HG03439 (cell line): Measurements from ENCODE around the gene SACM1L.
"Not testable (repeated sequence)": the region's sequence is repeated elsewhere in the genome, so short reads cannot be mapped to it uniquely, and the experiment has no call there.

Experiments used
- ATAC-seq: cut with Tn5 transposase; IDR thresholded peaks from one replicate; pipeline ENCODE4 v1.9.1; 2021; ENCODE audit warnings: mild to moderate bottlenecking, moderate library complexity; ENCODE audit not compliant: unreplicated experiment

The SACM1L gene

GRCh38 chr3:45690336-45691035 lies 1.3 kb downstream of the SACM1L start:
- ATAC-seq = no peak

GRCh38 chr3:45691842-45692241 lies 2.6 kb downstream of the SACM1L start:
- no peak for ATAC-seq

- ATAC-seq = no peak
These were observed 3.7 kb downstream of the SACM1L start for GRCh38 chr3:45692866-45693265.

GRCh38 chr3:45693941-45694521 lies 4.8 kb downstream of the SACM1L start:
- no peak for ATAC-seq

- not testable (repeated sequence) for ATAC-seq
These were observed 6.0 kb downstream of the SACM1L start for GRCh38 chr3:45695166-45695565.

- ATAC-seq = no peak
These were observed 11.4 kb downstream of the SACM1L start for GRCh38 chr3:45700570-45701073.

GRCh38 chr3:45701172-45701867 lies 12.1 kb downstream of the SACM1L start:
- no peak for ATAC-seq

- ATAC-seq = no peak
These were observed 15.2 kb downstream of the SACM1L start for GRCh38 chr3:45704301-45704943.

- no peak for ATAC-seq
These were observed 16.9 kb downstream of the SACM1L start for GRCh38 chr3:45705839-45706808.

GRCh38 chr3:45711931-45712330 lies 22.7 kb downstream of the SACM1L start:
- no peak for ATAC-seq

GRCh38 chr3:45712434-45713110 lies 23.4 kb downstream of the SACM1L start:
- no peak for ATAC-seq

GRCh38 chr3:45715945-45716344 lies 26.7 kb downstream of the SACM1L start:
- no peak for ATAC-seq

GRCh38 chr3:45716790-45717336 lies 27.7 kb downstream of the SACM1L start:
- ATAC-seq = no peak

GRCh38 chr3:45719655-45720487 lies 30.7 kb downstream of the SACM1L start:
- ATAC-seq = no peak

- ATAC-seq = no peak
These were observed 35.7 kb downstream of the SACM1L start for GRCh38 chr3:45724911-45725310.

GRCh38 chr3:45729614-45730013 lies 40.4 kb downstream of the SACM1L start:
- no peak for ATAC-seq

- ATAC-seq = no peak
These were observed 41.4 kb downstream of the SACM1L start for GRCh38 chr3:45730409-45731154.

GRCh38 chr3:45736707-45737106 lies 47.5 kb downstream of the SACM1L start:
- no peak for ATAC-seq
